GM12875 (cell line): ENCODE data around the gene STK32C.

Experiments
- H3K4me3 ChIP-seq: one replicate; pipeline ENCODE4 v1.5.1; 2011; ENCODE audit warnings: low read depth, low read length, control low read depth
- CTCF ChIP-seq: IDR thresholded peaks from 2 replicates; pipeline ENCODE4 v1.5.1; 2011; ENCODE audit warnings: low read depth, mild to moderate bottlenecking, control low read depth, inconsistent platforms, low read length, moderate library complexity, borderline replicate concordance; ENCODE audit not compliant: insufficient read depth

Gene STK32C

GRCh38 chr10:132266594-132267161, 41.1 kb downstream of the STK32C start:
- TF ChIP-seq CTCF: no peak
- H3K4me3 ChIP-seq: no peak overlapping the region

GRCh38 chr10:132265890-132266496, 41.8 kb downstream of the STK32C start:
- TF ChIP-seq CTCF: no peak

GRCh38 chr10:132264966-132265889, 42.5 kb downstream of the STK32C start:
- no peak for TF ChIP-seq CTCF
- H3K4me3 ChIP-seq: no peak overlapping the region

More at GRCh38 chr10:132265890-132266496, 41.8 kb downstream of the STK32C start:
- no peak overlapping the region for H3K4me3 ChIP-seq

GRCh38 chr10:132264306-132264950, 43.3 kb downstream of the STK32C start:
- H3K4me3 ChIP-seq: no peak overlapping the region
- TF ChIP-seq CTCF: no peak

GRCh38 chr10:132263866-132264265, 43.9 kb downstream of the STK32C start:
- no peak overlapping the region for H3K4me3 ChIP-seq
- no peak for TF ChIP-seq CTCF

GRCh38 chr10:132259702-132260482, 47.9 kb downstream of the STK32C start:
- TF ChIP-seq CTCF: no peak
- H3K4me3 ChIP-seq: no peak overlapping the region
